ENCODE data around the gene ITGBL1. TPM values are rescaled to one million over a fixed set of nuclear protein-coding genes. Genes with fewer than 3 reads are reported as not detected.

ITGBL1 gene
- total and polyA plus RNA-seq, 2 of the 8 experiments (the other 6 are each of a cell fraction or from before 2014, with no cell fraction given): not detected

- no peak for TF ChIP-seq CHD7 (IDR thresholded peaks at IDR 0.05; ENCODE audit: insufficient replicate concordance, low read length)
- TF ChIP-seq CBX5 (IDR thresholded peaks at IDR 0.05; ENCODE audit: low read depth, low read length): no peak
- no peak for TF ChIP-seq CHD1 (IDR thresholded peaks at IDR 0.05; ENCODE audit: low read depth, low read length)
- TF ChIP-seq TAF1 (IDR thresholded peaks at IDR 0.05; ENCODE audit: low read depth, low read length): no peak
- no peak for TF ChIP-seq POLR2AphosphoS5 (IDR thresholded peaks at IDR 0.05; ENCODE audit: low read depth, low read length)
- TF ChIP-seq, protein P1, sequence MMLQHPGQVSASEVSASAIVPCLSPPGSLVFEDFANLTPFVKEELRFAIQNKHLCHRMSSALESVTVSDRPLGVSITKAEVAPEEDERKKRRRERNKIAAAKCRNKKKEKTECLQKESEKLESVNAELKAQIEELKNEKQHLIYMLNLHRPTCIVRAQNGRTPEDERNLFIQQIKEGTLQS (IDR thresholded peaks at IDR 0.05; ENCODE audit: insufficient read depth, low read depth, low read length): no peak
- TF ChIP-seq RNF2 (IDR thresholded peaks at IDR 0.05; ENCODE audit: borderline replicate concordance, low read depth, low read length, missing control alignments, poor library complexity, severe bottlenecking): no peak
- TF ChIP-seq SAP30 (IDR thresholded peaks at IDR 0.05; ENCODE audit: insufficient read depth, insufficient replicate concordance, low read length): no peak
- no peak for TF ChIP-seq PHF8 (conservative IDR thresholded peaks at IDR 0.05; ENCODE audit: low read depth, low read length)
- TF ChIP-seq JUND (IDR thresholded peaks at IDR 0.05; ENCODE audit: low read length): no peak
- TF ChIP-seq ASH2L (IDR thresholded peaks at IDR 0.05; ENCODE audit: low read length): no peak
Observed at GRCh38 chr13:101639711-101640110, 187.2 kb downstream of the ITGBL1 start (continued).
